DLD1 (cell line): ENCODE results near the gene PRKAR1A.

Experiments
- in situ Hi-C: cut with HindIII; loops from 2 replicates; pipeline ENCODE4 v1.10.0; 2017; ENCODE audit warnings: low sequenced_read_pairs

Gene PRKAR1A

DNA sequence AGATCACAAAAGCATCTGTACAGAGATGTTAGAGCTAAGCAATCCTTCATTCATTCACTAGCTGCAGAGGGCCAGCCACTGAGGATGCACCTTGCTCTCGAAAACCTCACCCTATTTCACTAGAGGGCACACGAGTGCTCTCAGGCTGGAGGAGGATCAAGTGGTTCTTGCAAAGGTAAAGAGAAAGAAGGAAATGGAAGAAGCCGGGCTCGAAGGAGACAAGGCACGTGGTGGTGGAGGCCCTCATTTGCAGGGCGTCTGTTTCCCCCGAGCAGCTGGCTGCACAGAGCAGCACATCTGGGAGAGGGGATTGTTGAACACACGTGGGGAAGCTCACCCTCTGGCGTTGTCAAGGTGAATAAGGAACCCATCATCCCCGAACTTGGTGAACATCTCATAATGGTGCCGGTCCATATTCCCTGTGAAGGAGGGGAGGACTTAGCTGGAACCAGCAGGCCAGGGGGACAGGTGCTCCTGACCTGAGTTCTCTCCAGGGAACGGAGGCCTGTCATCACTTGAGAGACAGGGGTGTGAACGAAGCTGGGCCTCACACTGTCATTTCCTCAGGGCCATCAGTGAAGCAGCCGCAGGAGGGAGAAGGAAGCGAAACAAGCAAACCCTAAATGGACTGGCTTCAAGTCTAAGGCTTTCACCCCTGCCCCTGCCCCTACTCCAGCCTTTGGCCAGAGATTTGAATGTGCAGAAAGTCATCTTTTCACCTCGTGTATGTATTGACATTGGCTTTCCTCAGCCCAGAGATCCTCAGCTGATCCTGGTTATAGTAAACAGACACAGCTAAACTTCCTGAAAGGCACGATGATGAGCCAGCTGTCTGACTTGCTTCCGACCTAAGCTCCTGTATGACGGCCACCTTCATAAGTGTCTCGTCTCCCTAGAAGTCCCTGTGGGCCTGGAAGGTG lies 27.6 kb downstream of the PRKAR1A start:
- in situ Hi-C loops, result no loop called here

DNA sequence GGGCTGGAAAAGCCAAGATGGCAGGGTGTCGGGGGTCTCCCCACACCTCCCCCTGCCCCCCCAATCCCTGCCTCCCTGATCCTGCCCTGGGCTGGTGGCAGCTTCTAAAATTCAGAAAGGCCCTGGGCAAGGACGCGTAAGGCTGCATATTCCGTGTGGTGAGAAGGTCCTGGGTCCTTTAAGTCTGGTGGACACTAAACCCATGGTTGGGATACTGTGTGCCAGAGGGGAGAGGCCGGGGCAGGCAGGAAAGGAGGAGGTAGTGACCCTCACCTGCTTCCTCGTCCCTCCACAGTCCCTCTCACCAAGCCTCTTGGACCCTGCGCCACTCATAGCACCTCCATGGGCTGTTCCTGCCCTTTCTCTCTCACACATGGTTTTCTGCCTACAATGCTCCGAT lies 28.8 kb downstream of the PRKAR1A start:
- in situ Hi-C loops, result no loop called here

DNA sequence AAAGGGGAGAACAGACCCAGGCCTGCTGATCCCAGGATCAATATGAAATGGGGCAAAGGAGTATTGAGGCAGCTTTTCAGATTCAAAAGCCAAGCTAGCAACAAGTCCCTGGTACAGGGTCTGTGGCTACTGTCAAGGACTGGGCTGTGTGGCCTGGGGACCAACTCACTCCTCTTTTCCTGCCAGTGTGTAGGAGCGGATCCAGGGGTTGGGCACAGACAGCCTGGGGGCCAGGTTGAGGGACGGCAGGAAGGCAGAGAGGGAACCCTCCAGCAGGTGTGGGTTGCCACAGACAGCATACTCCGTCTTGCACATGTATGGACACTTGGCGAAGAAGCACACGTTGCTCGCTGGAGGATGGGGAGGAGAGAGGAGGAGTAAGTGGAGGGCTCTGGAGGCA lies 29.6 kb downstream of the PRKAR1A start:
- in situ Hi-C loops, result no loop called here

DNA sequence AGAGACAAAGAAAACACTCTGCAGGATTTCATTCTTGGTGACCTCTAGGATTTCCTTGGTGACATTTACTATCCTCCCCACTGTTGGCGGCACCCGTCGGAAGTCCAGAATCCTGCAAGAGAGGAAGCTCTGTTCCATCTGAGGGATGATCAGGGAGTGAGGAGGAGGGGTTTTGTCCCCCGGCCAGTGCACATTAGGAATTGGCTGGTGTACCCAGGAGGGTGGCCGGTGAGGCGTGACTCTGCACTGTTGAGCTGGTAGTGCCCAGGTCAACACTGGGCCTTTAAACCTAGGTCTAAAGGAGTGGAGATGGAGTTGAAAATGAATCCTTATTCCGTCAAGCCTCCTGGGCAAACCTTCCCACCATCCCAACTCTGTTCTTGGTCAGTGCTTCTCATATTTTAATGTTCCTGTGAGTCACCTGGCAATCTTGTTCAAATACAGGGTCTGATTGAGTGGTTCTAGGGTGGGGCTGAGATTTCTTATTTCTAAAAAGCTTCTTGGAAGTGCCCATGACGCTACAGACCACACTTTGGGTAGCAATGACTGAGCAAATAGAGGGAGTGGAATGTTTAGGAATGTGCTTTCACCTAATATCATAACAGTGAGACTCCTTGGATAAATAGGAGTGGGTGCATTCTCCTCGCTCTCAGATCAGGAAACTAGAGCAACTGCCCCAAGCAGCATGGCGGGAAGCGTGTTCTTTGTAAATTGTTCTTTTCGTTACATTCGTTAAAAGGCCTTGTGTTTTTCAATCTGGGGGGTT lies 30.7 kb downstream of the PRKAR1A start:
- in situ Hi-C loops, result no loop called here

DNA sequence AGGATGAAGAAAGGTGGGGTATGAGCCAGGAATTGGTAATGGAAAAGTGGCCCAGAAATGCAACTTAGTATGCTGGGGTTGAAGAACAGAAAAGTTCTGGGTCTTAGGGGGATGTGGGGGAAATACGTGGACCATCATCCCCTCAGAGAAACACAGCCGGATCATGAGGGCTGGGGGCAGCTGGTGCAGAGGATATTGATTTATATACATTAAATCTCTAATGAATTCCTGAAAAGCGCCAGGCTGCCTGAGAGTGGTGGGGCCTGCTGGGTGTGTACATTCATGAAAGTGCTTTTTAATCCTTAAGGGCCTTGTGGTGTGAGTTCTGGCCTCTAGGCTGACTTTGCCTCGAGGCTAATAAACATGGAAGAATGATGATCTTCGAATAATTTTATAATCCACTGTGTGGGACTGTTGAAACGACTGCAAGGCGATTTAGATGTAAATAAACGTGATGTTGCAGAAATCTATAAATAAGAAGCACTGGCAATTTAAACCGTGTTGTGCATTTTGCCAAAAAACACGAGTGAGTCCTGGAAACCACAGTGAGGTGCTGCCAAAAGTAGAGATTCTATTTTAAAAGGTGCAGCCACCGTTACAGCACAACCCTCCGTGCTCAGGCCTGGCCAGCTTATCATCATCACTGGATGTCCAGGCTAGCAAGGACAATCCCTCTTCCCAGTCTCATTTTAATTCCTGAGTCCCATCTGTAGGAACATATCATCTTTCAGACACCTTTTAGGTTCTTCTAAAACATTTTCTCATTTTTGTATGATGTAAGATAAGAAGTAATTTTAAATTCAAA lies 32.1 kb downstream of the PRKAR1A start:
- in situ Hi-C loops, result no loop called here

DNA sequence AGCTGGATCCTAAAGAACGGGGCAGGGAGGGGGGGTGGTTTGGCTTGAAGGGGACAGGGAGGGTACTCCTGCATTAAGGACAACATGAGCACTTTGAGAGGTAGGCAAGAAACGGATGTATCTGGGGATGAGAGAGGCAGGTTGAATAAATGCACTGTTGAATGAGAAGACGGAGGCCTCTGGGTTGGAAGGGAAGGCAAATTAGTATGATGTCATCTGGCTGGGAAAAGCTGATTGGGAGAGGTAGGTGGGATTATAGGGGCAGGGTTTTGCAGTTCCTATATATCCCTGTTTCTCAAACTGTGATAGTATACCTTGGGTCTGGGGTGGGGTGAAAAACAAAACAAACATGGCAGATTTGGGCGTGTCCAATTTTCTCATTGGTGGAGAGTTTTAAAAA lies 44.3 kb downstream of the PRKAR1A start:
- in situ Hi-C loops, result no loop called here

DNA sequence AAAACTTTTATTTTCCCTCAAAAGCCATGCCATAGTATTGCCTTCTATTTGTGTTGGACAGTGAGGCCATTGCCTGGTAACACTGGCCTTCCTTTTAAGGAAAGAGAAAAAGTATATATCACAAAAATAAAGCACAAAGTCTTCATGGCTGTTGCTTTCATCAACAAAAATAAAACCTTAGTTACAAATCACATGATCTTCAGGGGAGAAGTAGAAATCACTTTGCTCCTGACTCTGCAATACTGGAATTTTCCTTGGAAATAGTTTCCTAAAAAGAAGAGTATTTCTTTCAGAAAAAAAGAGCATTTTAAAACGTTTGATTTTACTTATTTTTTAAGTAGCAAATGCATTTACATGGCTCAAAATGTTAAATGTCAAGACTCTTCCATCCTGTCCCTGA lies 47.1 kb downstream of the PRKAR1A start:
- in situ Hi-C loops, result no loop called here

DNA sequence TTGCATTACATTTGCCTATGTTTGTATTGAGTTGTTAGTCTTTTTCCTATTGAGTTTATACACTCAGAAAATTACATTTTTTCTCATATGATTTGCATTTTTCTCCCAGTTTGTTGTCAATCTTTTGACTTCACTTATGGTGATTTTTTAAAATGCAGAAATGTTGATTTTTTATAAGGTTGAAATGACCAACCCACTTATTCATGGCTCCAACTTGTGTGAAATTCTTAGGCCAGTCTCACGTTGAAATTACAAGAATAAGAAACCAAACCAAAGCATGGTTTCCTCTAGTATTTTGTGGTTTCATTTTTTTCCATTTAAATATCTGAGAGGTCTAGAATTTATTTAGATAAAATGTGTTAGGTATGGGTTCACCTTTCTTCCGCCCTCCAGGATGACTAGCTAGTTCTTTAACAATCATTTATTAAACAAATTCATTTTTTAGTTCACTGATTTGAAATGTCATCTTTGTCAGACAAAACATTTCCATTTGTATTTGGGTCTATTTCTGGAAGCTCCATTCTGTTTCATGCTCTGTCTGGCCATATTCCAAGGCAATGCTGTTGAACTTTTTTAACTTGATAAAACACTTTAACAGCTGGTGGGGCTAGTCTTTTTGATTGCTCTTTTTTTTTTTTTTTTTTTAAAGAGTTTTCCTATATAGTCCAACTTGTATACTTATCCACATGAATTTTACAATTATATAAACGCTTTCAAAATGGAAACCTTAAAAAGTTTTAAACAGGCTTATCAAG lies 48.9 kb downstream of the PRKAR1A start:
- in situ Hi-C loops, result no loop called here

DNA sequence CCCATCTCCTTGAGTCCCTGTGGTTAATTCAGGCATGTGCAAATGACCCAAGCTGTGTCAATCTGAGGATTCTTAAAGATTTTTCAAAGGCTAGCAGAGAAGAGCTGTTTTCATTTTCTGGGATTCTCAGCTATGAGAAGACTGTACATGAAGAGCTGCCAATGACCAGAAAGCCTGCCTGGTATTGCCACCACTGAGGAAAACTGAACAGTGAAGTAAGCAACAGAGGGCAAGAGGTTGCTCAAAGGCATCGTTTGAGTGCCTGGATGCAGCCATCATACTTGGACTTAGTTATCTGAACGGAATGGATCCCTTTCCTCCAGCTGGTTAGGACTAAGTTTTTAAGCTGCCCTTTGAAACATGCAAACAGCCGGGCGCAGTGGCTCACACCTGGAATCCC lies 50.5 kb downstream of the PRKAR1A start:
- in situ Hi-C loops, result no loop called here

DNA sequence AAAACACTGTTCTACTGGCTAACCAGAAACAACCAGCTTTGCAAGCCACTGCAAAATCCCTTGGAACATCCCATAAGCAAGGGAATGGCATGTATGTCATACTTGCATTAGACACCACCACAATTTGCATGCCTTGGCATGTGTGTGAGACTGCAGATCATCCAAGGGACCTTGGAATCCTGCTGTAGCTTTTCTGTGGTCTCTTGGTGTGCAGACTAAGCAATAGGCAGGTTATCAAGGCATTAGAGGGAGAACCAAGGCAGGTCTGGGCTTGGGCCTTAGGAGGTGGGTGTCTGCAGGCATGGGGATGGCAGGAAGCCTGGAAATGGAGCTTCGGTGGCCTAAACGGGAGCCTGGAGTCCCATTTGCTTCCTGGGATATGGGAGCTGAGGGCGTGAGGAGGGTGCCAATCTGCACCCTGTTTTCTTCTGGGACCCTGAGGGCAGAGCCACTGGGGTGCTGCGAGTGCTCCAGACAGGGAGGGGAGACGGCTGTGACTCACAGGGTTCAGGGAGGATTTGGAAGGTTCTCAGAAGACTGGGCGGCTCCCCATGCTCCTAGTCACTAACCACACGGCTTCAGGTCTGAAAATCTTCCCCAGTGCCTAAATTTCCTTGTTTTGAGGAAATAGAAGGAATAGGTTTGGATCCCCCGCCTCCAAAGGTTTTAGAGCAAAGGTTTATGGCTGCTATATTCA lies 52.3 kb downstream of the PRKAR1A start:
- in situ Hi-C loops, result no loop called here

DNA sequence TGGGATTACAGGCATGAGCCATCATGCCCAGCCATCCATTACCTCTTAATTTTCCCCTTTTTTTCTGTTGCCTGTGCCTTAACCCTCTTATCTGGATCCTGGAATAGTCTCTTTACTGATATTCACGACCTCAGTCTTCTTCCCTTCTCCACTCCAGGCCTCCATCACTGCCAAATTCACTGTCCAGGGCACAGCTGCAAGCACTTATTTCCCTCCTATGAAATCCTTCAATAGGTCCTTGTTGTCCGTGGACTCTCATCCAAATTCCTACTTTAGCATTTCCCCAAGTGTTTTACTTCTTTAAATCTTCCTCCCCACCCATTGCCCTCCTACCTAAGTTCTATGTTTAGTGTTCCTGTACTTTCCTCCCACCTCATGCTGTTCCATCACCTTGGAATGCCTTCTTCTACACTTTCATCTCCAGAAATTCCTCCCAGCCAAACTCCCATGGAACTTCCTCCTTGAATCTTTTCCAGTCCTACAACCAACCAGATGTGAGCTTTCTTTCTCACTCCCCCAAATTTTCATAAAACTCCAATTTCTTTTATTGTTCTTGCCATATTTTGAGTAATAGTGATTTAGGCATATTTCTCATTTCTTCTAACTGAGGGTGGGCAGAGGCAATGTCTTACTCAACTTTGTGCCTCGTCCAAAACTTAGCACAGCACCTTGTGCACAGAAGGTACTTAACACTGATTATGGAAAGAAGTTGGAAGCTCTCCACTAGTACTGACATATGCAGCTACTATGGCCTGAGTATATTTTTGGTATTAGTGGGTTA lies 53.6 kb downstream of the PRKAR1A start:
- in situ Hi-C loops, result no loop called here

DNA sequence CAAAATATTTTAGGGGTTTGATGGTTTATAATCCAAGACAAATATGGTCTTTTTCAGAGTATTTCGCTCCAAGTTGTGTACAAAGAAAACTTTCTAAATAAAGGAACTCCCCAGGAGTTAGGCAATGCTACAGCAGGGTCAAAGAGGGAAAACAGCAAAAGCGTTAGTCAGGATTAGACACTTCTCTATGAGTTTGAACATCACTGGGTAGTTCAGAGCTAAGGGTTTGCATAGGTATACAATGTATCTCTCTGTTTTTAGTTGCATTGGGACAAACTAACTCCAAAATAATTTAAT lies 54.2 kb downstream of the PRKAR1A start:
- in situ Hi-C loops, result no loop called here

DNA sequence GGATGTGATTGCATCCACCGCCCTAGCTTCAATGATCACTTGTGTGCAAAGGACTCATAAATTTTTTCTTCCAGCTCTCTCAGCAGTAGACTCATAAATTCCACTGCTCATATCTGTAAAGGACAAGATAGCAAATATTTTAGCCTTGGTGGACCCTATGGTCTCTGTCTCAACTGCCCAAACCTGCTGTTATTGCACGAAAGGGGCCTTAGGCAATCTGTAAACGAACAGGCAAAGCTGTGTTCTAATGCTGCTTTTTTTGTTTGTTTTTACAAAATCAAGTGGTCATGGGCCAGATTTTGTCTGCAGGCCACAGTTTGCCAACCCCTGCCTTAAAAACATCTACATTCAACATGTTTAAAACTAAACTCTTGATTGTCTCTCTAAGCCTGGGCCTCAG lies 54.8 kb downstream of the PRKAR1A start:
- in situ Hi-C loops, result no loop called here

DNA sequence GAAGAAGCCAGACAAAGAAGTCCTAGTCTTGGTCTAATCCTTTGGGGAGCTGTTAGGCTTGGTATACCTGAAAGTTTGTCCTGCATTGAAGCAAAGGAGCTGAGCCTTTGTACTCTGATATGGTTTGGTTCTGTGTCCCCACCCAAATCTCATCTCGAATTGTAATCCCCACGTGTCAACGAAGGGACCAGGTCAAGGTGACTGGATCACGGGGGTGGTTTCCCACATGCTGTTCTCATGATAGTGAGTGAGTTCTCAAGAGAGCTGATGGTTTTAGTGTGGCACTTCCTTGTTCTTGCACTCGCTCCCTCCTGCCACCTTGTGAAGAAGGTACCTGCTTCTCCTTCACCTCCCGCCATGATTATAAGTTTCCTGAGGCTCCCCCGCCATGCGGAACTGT lies 55.4 kb downstream of the PRKAR1A start:
- in situ Hi-C loops, result no loop called here

DNA sequence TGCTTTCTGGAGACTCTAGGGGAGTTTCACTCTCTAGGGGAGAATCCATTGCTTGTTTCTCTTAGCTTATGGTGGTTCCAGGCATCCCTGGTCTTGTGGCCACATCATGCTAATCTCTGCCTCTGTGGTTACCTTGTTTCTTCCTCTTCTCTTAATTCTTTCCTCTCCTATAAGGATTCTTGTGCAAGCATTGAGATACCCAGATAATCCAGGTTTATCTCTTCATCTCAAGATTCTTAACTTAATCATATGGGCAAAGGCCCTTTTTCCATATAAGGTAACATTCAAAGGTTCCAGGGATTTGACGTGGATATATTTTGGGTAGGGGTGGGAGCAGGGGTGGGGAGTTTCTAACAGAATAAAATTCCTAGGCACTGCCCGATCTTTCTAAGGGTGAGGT lies 56.4 kb downstream of the PRKAR1A start:
- in situ Hi-C loops, result no loop called here

DNA sequence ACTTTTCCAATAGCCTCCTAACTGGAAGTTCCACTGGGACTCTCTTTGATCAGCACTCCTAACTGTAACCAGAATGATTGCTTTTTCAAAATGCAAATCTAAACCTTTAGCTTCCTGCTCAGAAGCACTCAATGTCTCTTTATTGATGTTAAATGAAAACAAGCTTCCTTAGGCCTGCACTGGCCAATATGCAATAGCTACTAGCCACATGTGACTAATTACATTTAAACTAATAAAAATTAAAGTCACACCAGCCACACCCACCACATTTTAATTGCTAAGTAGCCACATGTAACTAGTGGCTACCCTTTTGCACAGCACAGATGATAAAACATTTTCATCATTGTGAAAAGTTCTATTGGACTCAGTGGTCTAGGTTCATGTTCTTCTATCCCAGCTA lies 57.1 kb downstream of the PRKAR1A start:
- in situ Hi-C loops, result no loop called here

DNA sequence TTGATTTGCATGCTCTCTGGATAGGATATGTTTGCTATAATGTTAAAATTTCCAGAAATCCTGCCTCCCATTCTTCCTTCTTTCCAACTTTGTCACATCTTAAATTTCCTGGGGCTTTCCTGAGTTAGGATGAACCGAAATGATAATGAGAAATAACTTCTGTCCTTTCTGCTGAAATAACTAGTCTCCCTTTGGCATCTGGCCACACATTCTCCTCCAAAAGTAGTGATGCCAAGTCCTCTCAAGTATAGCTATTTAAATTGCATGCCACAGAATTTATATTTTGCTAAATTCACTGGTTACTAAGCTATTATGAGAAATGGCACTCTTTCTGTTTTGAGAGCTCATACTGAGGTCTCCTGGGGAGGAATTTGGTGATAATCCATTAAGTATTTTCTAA lies 58.3 kb downstream of the PRKAR1A start:
- in situ Hi-C loops, result no loop called here

DNA sequence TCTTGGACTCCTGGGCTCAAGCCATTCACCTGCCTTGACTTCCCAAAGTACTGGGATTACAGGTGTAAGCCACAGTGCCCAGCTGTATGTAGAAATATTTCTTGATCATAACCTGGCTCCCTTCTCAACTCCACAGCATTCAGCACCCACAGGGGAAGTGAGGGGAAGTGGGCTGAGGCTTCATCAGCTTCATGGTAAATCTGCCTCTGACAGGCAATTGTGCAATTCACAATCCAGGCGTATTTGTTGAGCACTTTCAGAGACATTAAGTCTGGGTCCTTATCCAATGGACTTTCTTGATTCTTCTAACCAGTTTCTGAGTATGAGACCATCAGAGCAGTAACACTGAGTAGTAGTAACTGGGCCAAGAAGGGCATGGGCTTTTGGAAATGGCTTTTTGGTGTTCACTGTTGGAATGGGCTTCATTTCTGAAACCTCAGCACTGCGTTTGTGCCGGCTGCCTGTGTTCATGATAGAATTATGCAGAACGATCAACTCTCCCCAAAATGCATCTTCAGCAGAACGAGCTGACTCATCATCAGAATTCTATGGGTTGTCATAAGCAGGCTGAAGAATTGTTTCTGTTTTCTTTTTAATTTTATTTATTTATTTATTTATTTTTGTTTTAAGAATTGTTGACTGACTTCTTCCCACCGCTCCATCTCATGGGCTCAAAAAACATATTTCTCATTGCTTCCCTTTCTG lies 60.1 kb downstream of the PRKAR1A start:
- in situ Hi-C loops, result no loop called here

DNA sequence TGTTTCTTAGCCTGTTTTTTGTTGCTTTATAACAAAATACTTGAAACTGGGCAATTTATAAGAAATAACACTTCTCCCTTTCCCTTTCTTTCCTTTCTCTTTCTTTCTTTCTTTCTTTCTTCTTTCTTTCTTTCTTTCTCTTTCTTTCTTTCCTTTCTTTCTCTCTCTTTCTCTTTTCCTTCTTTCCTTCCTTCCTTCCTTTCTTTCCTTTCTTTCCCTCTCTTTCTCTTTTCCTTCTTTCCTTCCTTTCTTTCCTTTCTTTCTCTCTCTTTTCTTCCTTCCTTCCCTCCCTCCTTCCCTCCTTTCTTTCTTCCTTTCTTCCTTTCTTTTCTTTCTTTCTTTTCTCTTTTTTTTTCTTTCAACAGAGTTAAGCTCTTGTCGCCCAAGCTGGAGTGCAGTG lies 61.1 kb downstream of the PRKAR1A start:
- in situ Hi-C loops, result no loop called here
